ENCODE data around the gene FOXI1.

- TF ChIP-seq EZH2 (IDR thresholded peaks at IDR 0.05; ENCODE audit: insufficient read depth, poor library complexity, severe bottlenecking) (no peak), EZH2phosphoT487 (IDR thresholded peaks at IDR 0.05; ENCODE audit: insufficient read depth, low read depth) (no peak)
These were observed 987 bp upstream of the FOXI1 start for GRCh38 chr5:170104710-170105109.
